Liver (tissue), 9 donors: Measurements from ENCODE around the gene CDH15. TPM values are rescaled to one million over a fixed set of nuclear protein-coding genes. Genes with fewer than 3 reads are reported as not detected.

Experiments used
- DNase-seq: peaks from one replicate; pipeline ENCODE4 v3.0.0-alpha.2; 2017; ENCODE audit warnings: low spot score
- H3K27ac ChIP-seq, 2 donors: one replicate each; pipeline ENCODE4 v1.7.0; 2013; ENCODE audit warnings: inconsistent platforms in 2 of 2, low read length in 2 of 2, control low read depth in 1 of 2, low read depth in 1 of 2, mild to moderate bottlenecking in 1 of 2
- H3K27me3 ChIP-seq, 4 donors: one replicate each; pipeline versions ENCODE4 v1.6.1 to v1.7.0; 2013; ENCODE audit warnings: low read length in 3 of 4, inconsistent platforms in 1 of 4, mild to moderate bottlenecking in 1 of 4, moderate library complexity in 1 of 4; ENCODE audit not compliant: control insufficient read depth in 4 of 4, insufficient read depth in 4 of 4
- H3K36me3 ChIP-seq, 4 donors: one replicate each; pipeline versions ENCODE4 v1.6.1 to v1.7.0; 2013; ENCODE audit warnings: low read length in 3 of 4, mild to moderate bottlenecking in 3 of 4, low read depth in 1 of 4, moderate library complexity in 1 of 4; ENCODE audit not compliant: control insufficient read depth in 4 of 4, insufficient read depth in 3 of 4
- H3K4me1 ChIP-seq, 4 donors: one replicate each; pipeline versions ENCODE4 v1.6.1 to v1.7.0; 2013; ENCODE audit warnings: low read length in 3 of 4, mild to moderate bottlenecking in 3 of 4, moderate library complexity in 1 of 4; ENCODE audit not compliant: control insufficient read depth in 4 of 4, insufficient read depth in 4 of 4
- H3K4me3 ChIP-seq, 3 donors: one replicate each; pipeline versions ENCODE4 v1.6.1 to v1.7.0; 2013; ENCODE audit warnings: low read length in 3 of 3, control low read depth in 1 of 3, low read depth in 1 of 3, mild to moderate bottlenecking in 1 of 3
- H3K9ac ChIP-seq, 2 donors: one replicate each; pipeline ENCODE4 v1.7.0; 2013; ENCODE audit warnings: low read length in 2 of 2, mild to moderate bottlenecking in 2 of 2, moderate library complexity in 2 of 2, control low read depth in 1 of 2, low read depth in 1 of 2
- H3K9me3 ChIP-seq, 4 donors: one replicate each; pipeline versions ENCODE4 v1.6.1 to v1.7.0; 2013; ENCODE audit warnings: low read length in 3 of 4; ENCODE audit not compliant: control insufficient read depth in 4 of 4
- ATF3 ChIP-seq: IDR thresholded peaks from 2 replicates; pipeline ENCODE4 v1.6.1; 2016; ENCODE audit warnings: antibody characterized with exemption
- CTCF ChIP-seq: fragments of 150-350 bp; IDR thresholded peaks from 2 replicates; pipeline ENCODE4 v1.5.1; 2017; ENCODE audit warnings: improper control_type of control experiment, low read depth, low read length; ENCODE audit not compliant: missing input control
- EGR1 ChIP-seq, 2 donors: IDR thresholded peaks; 2 replicates each; pipeline ENCODE4 v1.6.1; 2016 to 2018; ENCODE audit warnings: antibody characterized with exemption in 2 of 2, low read depth in 2 of 2
- FOXA1 ChIP-seq: IDR thresholded peaks from 2 replicates; pipeline ENCODE4 v1.6.1; 2016; ENCODE audit warnings: antibody characterized with exemption
- GABPA ChIP-seq, 2 donors: IDR thresholded peaks in 1 of 2; conservative IDR thresholded peaks in 1 of 2; 2 replicates each; pipeline ENCODE4 v1.6.1; 2016; ENCODE audit warnings: antibody characterized with exemption in 2 of 2, mild to moderate bottlenecking in 1 of 2, moderate library complexity in 1 of 2
- HNF4A ChIP-seq, 2 donors: conservative IDR thresholded peaks; 2 replicates each; pipeline ENCODE4 v1.6.1; 2016; ENCODE audit warnings: antibody characterized with exemption in 2 of 2, mild to moderate bottlenecking in 2 of 2
- HNF4G ChIP-seq: IDR thresholded peaks from 2 replicates; pipeline ENCODE4 v1.6.1; 2016; ENCODE audit warnings: antibody characterized with exemption
- MAX ChIP-seq: IDR thresholded peaks from 2 replicates; pipeline ENCODE4 v1.6.1; 2016; ENCODE audit warnings: antibody characterized with exemption
- NR2F2 ChIP-seq: IDR thresholded peaks from 2 replicates; pipeline ENCODE4 v1.6.1; 2016; ENCODE audit warnings: antibody characterized with exemption
- RAD21 ChIP-seq, 2 donors: IDR thresholded peaks; 2 replicates each; pipeline ENCODE4 v1.6.1; 2016; ENCODE audit warnings: antibody characterized with exemption in 2 of 2, mild to moderate bottlenecking in 2 of 2
- RXRA ChIP-seq, 2 donors: IDR thresholded peaks; 2 replicates each; pipeline ENCODE4 v1.6.1; 2017 to 2018; ENCODE audit warnings: antibody characterized with exemption in 2 of 2, mild to moderate bottlenecking in 1 of 2
- SP1 ChIP-seq: IDR thresholded peaks from 2 replicates; pipeline ENCODE4 v1.6.1; 2018; ENCODE audit warnings: antibody characterized with exemption, mild to moderate bottlenecking
- TAF1 ChIP-seq: conservative IDR thresholded peaks from 2 replicates; pipeline ENCODE4 v1.6.1; 2016; ENCODE audit warnings: antibody characterized with exemption, mild to moderate bottlenecking
- YY1 ChIP-seq: IDR thresholded peaks from 2 replicates; pipeline ENCODE4 v1.6.1; 2016; ENCODE audit warnings: antibody characterized with exemption, mild to moderate bottlenecking
- ZBTB33 ChIP-seq: IDR thresholded peaks from 2 replicates; pipeline ENCODE4 v1.6.1; 2016; ENCODE audit warnings: antibody characterized with exemption
- WGBS: extraction: QIAGEN DNeasy Blood & Tissue Kit; methylation state at CpG from one replicate; pipeline ENCODE4 v1.1.7; 2013; 5-methylcytosine and 5-hydroxymethylcytosine counted together
- polyA plus RNA-seq, 2 donors: library from polyadenylated mRNA; stranded (reverse) in 1 of 2; unstranded in 1 of 2; fragments of 200-250 nt in 1 of 2; fragments of >200 nt in 1 of 2; fragmentation: Nextera tagmentation in 1 of 2; extraction: Ambion mirVana in 1 of 2; gene quantifications; one replicate each; pipeline versions ENCODE4 v1.2.1 to v1.2.3, GENCODE V29; 2013 to 2015
- total RNA-seq, 2 donors: library from RNA; depleted of rRNA; stranded (reverse); fragments of >200 nt; gene quantifications; one replicate each; pipeline ENCODE4 v1.2.3, GENCODE V29; 2014
- donor health status: healthy.
- donor health status: healthy.
- donor health status: healthy.
- donor health status: healthy.
- donor health status: healthy.

The CDH15 gene
- total and polyA plus RNA-seq, 4 donors, result 0.12 TPM; not detected in 3

GRCh38 chr16:89157778-89158177 lies 13.8 kb upstream of the CDH15 start:
- H3K36me3 ChIP-seq, result no peaks in the 10 kb centered on the region
- peaks cover 0 to 4% (median 0%) of the 10 kb centered on the region in 4 donors for H3K4me1 ChIP-seq
- DNase-seq, result no peak
- no peak overlapping the region for H3K9ac ChIP-seq
- 95% methylated on average over 12 of the region's 12 CpGs for WGBS
- no peak overlapping the region for H3K4me3 ChIP-seq
- H3K27ac ChIP-seq, result no peak overlapping the region
- H3K27me3 ChIP-seq, result no peaks in the 10 kb centered on the region
- no peaks in the 10 kb centered on the region for H3K9me3 ChIP-seq
- TF ChIP-seq HNF4G (no peak), RXRA (IDR thresholded peaks at IDR 0.05) (no peak), HNF4A (conservative IDR thresholded peaks at IDR 0.05) (no peak), ZBTB33 (no peak), GABPA (IDR thresholded peaks at IDR 0.05 in 1 of 2, conservative IDR thresholded peaks at IDR 0.05 in 1 of 2) (no peak), SP1 (no peak), TAF1 (no peak), NR2F2 (no peak), FOXA1 (no peak), ATF3 (no peak), RAD21 (IDR thresholded peaks at IDR 0.05) (no peak), YY1 (no peak), MAX (no peak), CTCF (no peak)

- DNase-seq, result no peak
- H3K27ac ChIP-seq, result no peak overlapping the region
- TF ChIP-seq EGR1 (IDR thresholded peaks at IDR 0.05; ENCODE audit: low read depth in 2 of 2) (no peak), MAX (no peak), NR2F2 (no peak)
- H3K4me3 ChIP-seq, result no peak overlapping the region
- no peaks in the 10 kb centered on the region for H3K9me3 ChIP-seq
- H3K4me1 ChIP-seq, result peaks cover 0 to 4% (median 0%) of the 10 kb centered on the region in 4 donors
- no peaks in the 10 kb centered on the region for H3K27me3 ChIP-seq
- H3K9ac ChIP-seq, result no peak overlapping the region
- 82% methylated on average over 48 of the region's 48 CpGs for WGBS
- no peaks in the 10 kb centered on the region for H3K36me3 ChIP-seq
These were observed 12.3 kb upstream of the CDH15 start for GRCh38 chr16:89159066-89159849.
